ENCODE data around the gene CRABP2. TPM values are rescaled to one million over a fixed set of nuclear protein-coding genes. Genes with fewer than 3 reads are reported as not detected.

CRABP2 gene
- total RNA-seq, 2 experiments from 2014 or later, result 0.78 to 0.90 TPM

DNA sequence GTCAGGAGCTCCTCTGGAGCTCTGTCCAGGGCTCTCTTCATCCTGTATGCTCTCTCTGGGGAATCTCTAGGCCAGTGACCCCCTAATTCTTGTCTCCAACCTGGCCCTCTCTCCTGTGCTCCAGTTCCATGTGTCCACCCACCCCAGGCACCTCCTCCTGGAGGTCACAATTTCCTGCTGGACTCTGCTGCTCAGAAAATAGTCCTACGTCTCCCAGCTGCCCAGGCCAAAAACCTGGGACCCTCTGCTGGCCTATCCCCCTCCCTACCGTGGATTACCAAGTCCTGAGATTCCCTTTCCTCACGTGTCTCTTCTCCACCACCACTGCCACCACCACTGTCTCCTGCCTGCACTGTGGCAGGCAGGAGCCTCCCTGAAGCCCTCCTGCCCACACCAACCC, 39.8 kb downstream of the CRABP2 start:
- no peak overlapping the region for H3K27ac Mint-ChIP-seq
- ATAC-seq, result no peak
- H3K36me3 Mint-ChIP-seq (ENCODE audit: low read depth), result no peaks in the 10 kb centered on the region
- intact Hi-C loops (cut with micrococcal nuclease), result no loop called here
- TF ChIP-seq, protein P1, sequence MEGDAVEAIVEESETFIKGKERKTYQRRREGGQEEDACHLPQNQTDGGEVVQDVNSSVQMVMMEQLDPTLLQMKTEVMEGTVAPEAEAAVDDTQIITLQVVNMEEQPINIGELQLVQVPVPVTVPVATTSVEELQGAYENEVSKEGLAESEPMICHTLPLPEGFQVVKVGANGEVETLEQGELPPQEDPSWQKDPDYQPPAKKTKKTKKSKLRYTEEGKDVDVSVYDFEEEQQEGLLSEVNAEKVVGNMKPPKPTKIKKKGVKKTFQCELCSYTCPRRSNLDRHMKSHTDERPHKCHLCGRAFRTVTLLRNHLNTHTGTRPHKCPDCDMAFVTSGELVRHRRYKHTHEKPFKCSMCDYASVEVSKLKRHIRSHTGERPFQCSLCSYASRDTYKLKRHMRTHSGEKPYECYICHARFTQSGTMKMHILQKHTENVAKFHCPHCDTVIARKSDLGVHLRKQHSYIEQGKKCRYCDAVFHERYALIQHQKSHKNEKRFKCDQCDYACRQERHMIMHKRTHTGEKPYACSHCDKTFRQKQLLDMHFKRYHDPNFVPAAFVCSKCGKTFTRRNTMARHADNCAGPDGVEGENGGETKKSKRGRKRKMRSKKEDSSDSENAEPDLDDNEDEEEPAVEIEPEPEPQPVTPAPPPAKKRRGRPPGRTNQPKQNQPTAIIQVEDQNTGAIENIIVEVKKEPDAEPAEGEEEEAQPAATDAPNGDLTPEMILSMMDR (IDR thresholded peaks at IDR 0.05), result no peak
- H3K9me3 Mint-ChIP-seq, result no peaks in the 10 kb centered on the region
- DNase-seq, result no peak
- H3K27me3 Mint-ChIP-seq, result peaks cover 3% of the 10 kb centered on the region
- CTCF ChIA-PET, result interaction anchor here (0.7 to 2.0 kb wide), 7 partner anchors 11 to 60 kb away, joined by 3 to 10 read pairs (median 5); partner anchors contain the start of genes CRABP2 and NES
- no peak overlapping the region for H3K4me3 Mint-ChIP-seq
- H3K4me1 Mint-ChIP-seq (ENCODE audit: low read depth), result peaks cover 16% of the 10 kb centered on the region
- POLR2A ChIA-PET, result no interaction called here

DNA sequence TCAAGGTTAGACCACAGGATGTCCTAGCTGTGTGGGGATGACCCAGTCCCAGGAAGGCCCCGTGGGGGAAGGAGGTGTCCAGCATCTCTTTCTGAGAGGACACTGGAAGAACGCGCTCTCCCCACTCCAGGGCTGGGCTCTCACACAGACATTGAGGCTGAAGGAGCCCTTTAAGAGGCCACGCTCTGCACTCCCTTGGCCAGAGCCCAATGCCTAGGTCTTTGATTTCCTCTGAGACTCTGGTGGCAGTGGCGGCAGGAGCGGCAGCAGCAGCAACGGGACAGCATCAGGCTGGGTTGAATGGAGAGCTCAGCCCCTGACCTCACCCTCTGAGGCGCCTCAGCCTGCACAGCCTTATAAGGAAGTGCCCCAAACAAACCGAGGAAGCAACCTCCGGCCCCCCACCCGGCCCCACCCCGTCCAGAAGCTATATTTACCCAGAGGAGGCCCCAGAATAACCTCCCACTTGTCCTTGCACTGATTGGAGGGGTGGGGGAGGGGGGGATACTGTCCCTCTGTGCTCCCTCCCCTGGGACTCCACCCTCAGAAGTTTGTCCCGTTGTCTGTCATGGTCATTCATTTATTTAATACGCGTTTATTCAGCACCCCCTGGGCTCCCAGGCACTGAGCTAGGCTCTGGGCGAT, 40.5 kb downstream of the CRABP2 start:
- Mint-ChIP-seq H3K4me3 (no peak overlapping the region), H3K27me3 (peaks cover 3% of the 10 kb centered on the region), H3K36me3 (ENCODE audit: low read depth) (no peaks in the 10 kb centered on the region), H3K27ac (no peak overlapping the region), H3K4me1 (ENCODE audit: low read depth) (peaks cover 21% of the 10 kb centered on the region), H3K9me3 (no peaks in the 10 kb centered on the region)
- intact Hi-C loops (cut with micrococcal nuclease), result no loop called here
- ChIA-PET CTCF (interaction anchor here (0.7 to 2.0 kb wide), 8 partner anchors 12 to 184 kb away, joined by 3 to 10 read pairs (median 4); partner anchors contain the start of genes CRABP2 and NES), POLR2A (interaction anchor here (0.6 kb wide), 1 partner anchor 57 kb away, joined by 3 read pairs; no protein-coding TSS in a partner anchor)
- no peak for DNase-seq
- ATAC-seq, result no peak
- TF ChIP-seq, protein P1 (IDR thresholded peaks at IDR 0.05), result no peak

DNA sequence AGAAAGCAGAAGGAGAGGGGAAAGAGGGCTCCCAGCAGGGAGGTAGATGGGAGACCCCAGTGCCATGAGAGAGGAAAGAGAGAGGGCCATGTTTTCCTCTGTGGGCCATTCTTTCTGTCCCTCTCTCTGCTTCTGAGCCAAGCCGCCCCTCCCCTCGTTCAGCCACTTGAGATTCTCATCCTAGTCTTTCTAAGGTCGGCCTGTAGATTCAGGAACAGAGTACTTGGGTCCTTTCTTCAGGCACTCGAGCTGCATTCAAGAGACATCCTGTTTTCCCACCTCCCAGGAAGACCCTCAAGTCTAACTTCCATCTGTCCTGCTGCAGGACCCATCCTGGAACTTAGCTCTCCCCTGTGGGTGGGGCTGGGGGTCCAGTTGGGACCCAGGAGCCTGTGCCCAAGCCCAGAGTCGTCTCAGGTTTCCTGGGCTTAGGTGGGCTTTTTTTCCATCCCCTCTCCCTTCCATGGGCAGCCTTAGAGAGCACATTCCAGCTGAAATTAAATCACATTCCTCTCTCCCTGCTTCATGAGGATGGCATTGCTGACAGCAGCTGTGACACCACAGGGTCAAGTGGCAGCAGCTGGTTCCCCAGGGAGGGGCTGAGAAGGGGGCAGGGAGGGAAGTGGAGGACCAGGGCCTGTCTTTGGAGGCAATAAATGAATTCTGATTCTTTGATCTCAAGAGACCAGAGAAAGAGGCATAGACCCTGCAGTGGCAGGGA, 41.2 kb downstream of the CRABP2 start:
- H3K4me1 Mint-ChIP-seq (ENCODE audit: low read depth), result peaks cover 28% of the 10 kb centered on the region
- no peak overlapping the region for H3K4me3 Mint-ChIP-seq
- intact Hi-C loops (cut with micrococcal nuclease), result no loop called here
- ChIA-PET CTCF (interaction anchor here (0.8 to 2.0 kb wide), 7 partner anchors 13 to 184 kb away, joined by 3 to 10 read pairs (median 4); no protein-coding TSS in a partner anchor), POLR2A (interaction anchor here (0.6 kb wide), 1 partner anchor 58 kb away, joined by 3 read pairs; no protein-coding TSS in a partner anchor)
- no peak for DNase-seq
- H3K27ac Mint-ChIP-seq, result no peak overlapping the region
- ATAC-seq, result no peak
- TF ChIP-seq, protein P1 (IDR thresholded peaks at IDR 0.05), result no peak
- no peaks in the 10 kb centered on the region for H3K9me3 Mint-ChIP-seq
- peaks cover 2% of the 10 kb centered on the region for H3K27me3 Mint-ChIP-seq
- H3K36me3 Mint-ChIP-seq (ENCODE audit: low read depth), result no peaks in the 10 kb centered on the region

GRCh38 chr1:156663178-156663577, 42.2 kb downstream of the CRABP2 start:
- ATAC-seq, result no peak
- ChIA-PET CTCF (interaction anchor here (1.2 to 1.3 kb wide), 2 partner anchors 15 to 35 kb away, joined by 3 to 4 read pairs; no protein-coding TSS in a partner anchor), POLR2A (no interaction called here)
- H3K36me3 Mint-ChIP-seq (ENCODE audit: low read depth), result no peaks in the 10 kb centered on the region
- H3K4me3 Mint-ChIP-seq, result no peak overlapping the region
- no peak overlapping the region for H3K27ac Mint-ChIP-seq
- intact Hi-C loops (cut with micrococcal nuclease), result no loop called here
- TF ChIP-seq, protein P1 (IDR thresholded peaks at IDR 0.05), result no peak
- H3K4me1 Mint-ChIP-seq (ENCODE audit: low read depth), result peaks cover 29% of the 10 kb centered on the region
- DNase-seq, result no peak
- no peaks in the 10 kb centered on the region for H3K9me3 Mint-ChIP-seq
- peaks cover 2% of the 10 kb centered on the region for H3K27me3 Mint-ChIP-seq

- no peak overlapping the region for H3K4me3 Mint-ChIP-seq
- ChIA-PET POLR2A (no interaction called here), CTCF (interaction anchor here (3.7 to 8.6 kb wide), 4 partner anchors 27 to 64 kb away, joined by 38 to 273 read pairs (median 69); partner anchors contain the start of genes CRABP2, ISG20L2 and METTL25B)
- intact Hi-C loops (cut with micrococcal nuclease), result no loop called here
- H3K36me3 Mint-ChIP-seq (ENCODE audit: low read depth), result no peaks in the 10 kb centered on the region
- no peaks in the 10 kb centered on the region for H3K9me3 Mint-ChIP-seq
- peaks cover 33% of the 10 kb centered on the region for H3K4me1 Mint-ChIP-seq (ENCODE audit: low read depth)
- ATAC-seq, result no peak
- H3K27me3 Mint-ChIP-seq, result peaks cover 4% of the 10 kb centered on the region
- TF ChIP-seq, protein P1 (IDR thresholded peaks at IDR 0.05), result no peak
- no peak overlapping the region for H3K27ac Mint-ChIP-seq
- no peak for DNase-seq
Measured at GRCh38 chr1:156662800-156663055, 42.7 kb downstream of the CRABP2 start.
